ENCODE data around the gene PLEKHJ1.

- TF ChIP-seq CTCF (IDR thresholded peaks at IDR 0.05), result no peak
- TF ChIP-seq POLR2AphosphoS5 (IDR thresholded peaks at IDR 0.05; ENCODE audit: low read depth, low read length), result no peak
Observed at GRCh38 chr19:2278459-2279158, 42.5 kb upstream of the PLEKHJ1 start.
